Upper lobe of left lung (tissue), 4 donors: ENCODE results near the gene POU2AF3.

Experiments
- EP300 ChIP-seq, 4 donors: sonication (generic); formaldehyde crosslinking; IDR thresholded peaks; one replicate each; pipeline ENCODE4 v1.5.1; 2017; ENCODE audit warnings: antibody characterized with exemption in 4 of 4, control low read depth in 2 of 4
- POLR2A ChIP-seq, 4 donors: fragments of 450-650 bp; IDR thresholded peaks; one replicate each; pipeline ENCODE4 v1.5.1; 2016 to 2017; ENCODE audit warnings: antibody characterized with exemption in 4 of 4, mild to moderate bottlenecking in 2 of 4
- TF ChIP-seq, protein P1 (sequence below), 6 experiments: fragments of 450-650 bp in 4 of 6; fragments of 200-600 bp in 2 of 6; sonication (generic) in 2 of 6; IDR thresholded peaks; one replicate each; pipeline ENCODE4 v1.5.1; 2016 to 2019; ENCODE audit warnings: antibody characterized with exemption in 6 of 6

DNA sequence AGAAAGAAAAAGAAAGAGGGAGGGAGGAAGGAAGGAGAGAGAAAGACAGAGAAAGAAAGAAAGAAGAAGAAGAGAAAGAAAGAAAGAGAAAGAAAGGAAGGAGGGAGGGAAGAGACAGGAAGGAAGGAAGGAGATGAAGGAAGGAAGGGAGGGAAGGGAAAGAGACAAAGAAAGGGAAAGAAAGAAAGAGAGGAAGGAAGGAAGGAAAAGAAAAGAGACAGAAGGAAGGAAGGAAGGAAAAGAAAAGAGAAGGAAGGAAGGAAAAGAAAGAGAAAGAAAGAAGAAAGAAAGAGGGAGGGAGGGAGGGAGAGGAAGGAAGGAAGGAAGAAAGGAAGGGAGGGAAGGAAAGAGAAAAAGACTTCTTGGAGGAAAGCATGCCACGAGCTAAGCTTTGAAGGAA, 33.7 kb upstream of the POU2AF3 start:
- TF ChIP-seq POLR2A (IDR thresholded peaks at IDR 0.05): no peak
- TF ChIP-seq, protein P1, sequence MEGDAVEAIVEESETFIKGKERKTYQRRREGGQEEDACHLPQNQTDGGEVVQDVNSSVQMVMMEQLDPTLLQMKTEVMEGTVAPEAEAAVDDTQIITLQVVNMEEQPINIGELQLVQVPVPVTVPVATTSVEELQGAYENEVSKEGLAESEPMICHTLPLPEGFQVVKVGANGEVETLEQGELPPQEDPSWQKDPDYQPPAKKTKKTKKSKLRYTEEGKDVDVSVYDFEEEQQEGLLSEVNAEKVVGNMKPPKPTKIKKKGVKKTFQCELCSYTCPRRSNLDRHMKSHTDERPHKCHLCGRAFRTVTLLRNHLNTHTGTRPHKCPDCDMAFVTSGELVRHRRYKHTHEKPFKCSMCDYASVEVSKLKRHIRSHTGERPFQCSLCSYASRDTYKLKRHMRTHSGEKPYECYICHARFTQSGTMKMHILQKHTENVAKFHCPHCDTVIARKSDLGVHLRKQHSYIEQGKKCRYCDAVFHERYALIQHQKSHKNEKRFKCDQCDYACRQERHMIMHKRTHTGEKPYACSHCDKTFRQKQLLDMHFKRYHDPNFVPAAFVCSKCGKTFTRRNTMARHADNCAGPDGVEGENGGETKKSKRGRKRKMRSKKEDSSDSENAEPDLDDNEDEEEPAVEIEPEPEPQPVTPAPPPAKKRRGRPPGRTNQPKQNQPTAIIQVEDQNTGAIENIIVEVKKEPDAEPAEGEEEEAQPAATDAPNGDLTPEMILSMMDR (IDR thresholded peaks at IDR 0.05): no peak
- TF ChIP-seq EP300 (IDR thresholded peaks at IDR 0.05): no peak
